Subcutaneous adipose tissue (tissue), 4 donors: Measurements from ENCODE around the gene NFS1. TPM values are rescaled to one million over a fixed set of nuclear protein-coding genes. Genes with fewer than 3 reads are reported as not detected.

Experiments
- total RNA-seq, 4 donors: library from RNA; depleted of rRNA; stranded (reverse); fragments of >200 nt; gene quantifications; one replicate each; pipeline ENCODE4 v1.1.0, GENCODE V29; 2016
- TF ChIP-seq, protein P1 (sequence below): fragments of 450-650 bp; IDR thresholded peaks from one replicate; pipeline ENCODE4 v1.5.1; 2016; ENCODE audit warnings: low read depth, mild to moderate bottlenecking, control low read depth, antibody characterized with exemption, moderate library complexity

Gene NFS1
- total RNA-seq, 4 donors from 2014 or later = 17.4 to 34.7 (median 24.3) TPM

DNA sequence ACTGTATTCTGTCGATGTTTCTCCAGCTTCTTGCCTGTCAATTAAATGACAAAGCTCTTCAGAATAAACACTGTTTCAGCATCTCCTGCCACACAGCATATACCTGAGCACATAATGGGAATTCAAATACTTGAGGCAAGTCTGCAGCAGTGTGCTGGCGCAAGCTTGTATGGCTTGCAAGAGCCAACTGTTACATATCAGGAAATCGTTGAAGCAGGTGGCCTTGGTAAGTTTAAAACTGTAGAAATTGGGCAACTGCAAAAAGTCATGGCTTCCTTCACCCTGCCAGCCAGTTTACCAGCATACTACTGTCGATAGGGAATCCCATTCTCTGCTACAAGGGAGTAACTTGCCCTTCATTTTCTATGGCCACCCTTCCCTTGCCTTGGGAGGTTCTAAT, 57.4 kb downstream of the NFS1 start:
- TF ChIP-seq, protein P1, sequence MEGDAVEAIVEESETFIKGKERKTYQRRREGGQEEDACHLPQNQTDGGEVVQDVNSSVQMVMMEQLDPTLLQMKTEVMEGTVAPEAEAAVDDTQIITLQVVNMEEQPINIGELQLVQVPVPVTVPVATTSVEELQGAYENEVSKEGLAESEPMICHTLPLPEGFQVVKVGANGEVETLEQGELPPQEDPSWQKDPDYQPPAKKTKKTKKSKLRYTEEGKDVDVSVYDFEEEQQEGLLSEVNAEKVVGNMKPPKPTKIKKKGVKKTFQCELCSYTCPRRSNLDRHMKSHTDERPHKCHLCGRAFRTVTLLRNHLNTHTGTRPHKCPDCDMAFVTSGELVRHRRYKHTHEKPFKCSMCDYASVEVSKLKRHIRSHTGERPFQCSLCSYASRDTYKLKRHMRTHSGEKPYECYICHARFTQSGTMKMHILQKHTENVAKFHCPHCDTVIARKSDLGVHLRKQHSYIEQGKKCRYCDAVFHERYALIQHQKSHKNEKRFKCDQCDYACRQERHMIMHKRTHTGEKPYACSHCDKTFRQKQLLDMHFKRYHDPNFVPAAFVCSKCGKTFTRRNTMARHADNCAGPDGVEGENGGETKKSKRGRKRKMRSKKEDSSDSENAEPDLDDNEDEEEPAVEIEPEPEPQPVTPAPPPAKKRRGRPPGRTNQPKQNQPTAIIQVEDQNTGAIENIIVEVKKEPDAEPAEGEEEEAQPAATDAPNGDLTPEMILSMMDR = no peak

DNA sequence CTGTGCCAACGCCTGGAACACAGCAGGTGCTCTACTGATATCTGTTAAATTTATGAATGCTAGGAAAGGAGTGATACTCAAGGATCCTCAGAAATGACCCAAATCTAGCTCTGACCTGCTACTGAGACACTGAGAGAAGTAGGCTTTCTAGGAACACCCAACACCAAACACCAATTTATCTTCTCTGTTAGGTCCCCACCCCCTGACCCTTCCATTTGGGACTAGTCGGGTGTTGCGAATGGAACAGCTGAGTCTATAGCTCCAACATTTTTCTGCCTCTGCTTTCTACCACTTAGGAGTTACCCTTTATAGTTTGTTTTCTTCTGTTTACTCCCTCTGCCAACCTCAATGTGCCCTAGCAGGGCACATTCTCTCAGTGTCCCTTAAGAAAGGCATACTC, 58.4 kb downstream of the NFS1 start:
- TF ChIP-seq, protein P1 = no peak

DNA sequence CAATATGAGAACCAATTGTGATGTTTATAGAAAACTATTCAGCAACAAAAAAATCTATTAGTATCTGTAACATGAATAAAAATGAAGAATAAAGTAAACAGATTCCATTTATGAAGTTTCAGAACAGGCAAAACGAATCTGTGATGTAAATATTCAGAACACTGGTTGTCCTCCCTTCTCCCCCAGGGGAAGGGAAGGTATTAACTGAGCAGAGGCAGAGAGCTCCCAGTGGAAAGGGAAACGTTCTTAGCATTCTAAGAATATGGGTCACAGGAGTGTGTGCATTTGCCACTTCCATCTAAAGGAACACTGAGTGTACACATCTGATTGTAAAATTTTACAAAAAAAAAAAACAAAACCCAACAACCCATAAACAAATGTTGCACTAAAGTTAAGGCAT, 60.4 kb downstream of the NFS1 start:
- TF ChIP-seq, protein P1 = no peak

DNA sequence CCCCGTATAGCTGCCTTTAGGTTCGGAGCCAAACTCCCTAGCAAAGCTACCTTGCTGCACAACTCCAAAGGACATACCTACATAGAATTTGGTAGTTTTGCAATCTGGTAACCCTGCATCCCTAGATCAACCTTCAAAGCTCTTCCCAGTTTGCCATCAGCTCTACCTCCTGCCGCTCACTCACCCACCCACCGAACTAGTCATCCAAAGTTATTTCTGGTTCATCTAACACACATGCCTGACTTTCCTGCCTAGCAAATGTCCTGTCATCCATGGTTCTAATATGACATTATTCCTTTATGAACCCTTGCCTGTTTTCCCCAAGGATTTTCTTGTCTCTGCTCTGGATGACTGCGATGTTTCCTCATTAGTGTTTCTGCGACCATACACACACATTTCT, 61.9 kb downstream of the NFS1 start:
- TF ChIP-seq, protein P1 = no peak

DNA sequence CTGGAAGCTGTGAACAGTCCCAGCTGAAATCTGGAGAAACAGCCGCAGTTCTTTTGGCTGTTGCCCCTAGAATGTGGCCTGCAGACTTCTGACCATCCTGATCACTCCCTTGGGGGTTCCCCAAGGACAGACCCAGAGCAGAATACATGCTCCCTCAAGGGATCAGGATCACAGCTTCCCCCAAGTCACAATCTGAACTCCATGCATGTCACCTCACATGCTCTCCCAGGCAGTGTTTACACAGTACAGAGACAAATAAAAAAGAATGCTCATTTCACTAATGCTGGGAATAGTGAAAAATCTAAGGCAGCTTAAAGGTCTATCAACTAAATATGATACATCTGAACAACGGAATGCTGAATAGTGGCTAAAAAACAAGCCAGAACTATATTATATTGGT, 63.1 kb downstream of the NFS1 start:
- TF ChIP-seq, protein P1 = no peak

DNA sequence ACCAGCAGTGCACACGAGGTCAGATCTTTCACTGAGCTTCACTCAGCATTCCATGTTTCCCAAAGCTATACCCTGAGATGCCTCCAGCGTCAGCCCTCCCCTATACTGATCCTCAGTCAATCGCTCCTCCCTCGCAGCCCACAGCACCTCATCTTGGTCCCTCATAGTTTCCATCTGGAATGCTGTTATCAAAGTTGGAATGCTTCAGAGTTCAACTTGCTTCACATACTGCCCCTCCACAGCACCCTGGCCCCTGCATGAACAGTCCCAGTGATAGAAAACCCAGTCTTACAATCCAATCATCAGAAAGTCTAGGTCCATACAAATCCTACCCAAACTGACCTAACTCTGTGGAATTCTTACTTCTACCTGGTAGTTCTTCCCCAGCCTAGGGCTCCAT, 63.5 kb downstream of the NFS1 start:
- TF ChIP-seq, protein P1 = no peak

DNA sequence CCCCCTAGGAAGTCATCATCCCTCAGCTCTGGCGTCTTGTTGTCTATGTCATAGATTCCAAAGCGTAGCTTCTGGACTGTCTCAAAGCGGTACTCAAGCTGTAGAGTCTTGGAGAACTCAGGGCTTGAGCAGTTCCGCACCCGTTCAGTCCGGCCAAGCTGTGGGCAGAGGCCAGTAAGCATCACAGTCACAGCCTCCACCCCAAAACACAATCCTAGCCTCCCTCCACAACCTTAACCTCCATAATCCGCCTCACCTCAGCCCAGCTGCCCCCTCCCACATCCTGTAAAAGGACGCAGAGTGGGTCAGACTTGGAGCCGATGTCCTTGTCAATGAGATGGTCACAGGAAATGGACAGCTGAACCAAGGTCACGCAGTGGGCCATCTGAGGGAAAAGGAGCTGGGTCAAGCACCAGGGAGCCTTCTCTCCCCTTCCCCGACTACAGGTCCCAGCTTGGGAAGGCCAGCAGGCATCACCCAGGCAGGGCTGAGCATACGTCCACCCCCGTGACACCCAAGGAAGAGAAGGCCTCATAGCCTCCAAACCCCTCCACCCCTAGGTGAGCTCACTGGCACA, 66.5 kb downstream of the NFS1 start:
- TF ChIP-seq, protein P1 = no peak
